Coronary artery (tissue), 2 donors: ENCODE data around the gene RAB3B.

Experiments used
- DNase-seq: peaks from one replicate; pipeline ENCODE4 v3.0.0-alpha.2; 2017; ENCODE audit warnings: low spot score
- H3K27ac ChIP-seq, 2 donors: fragments of 200-600 bp; sonication (generic); one replicate each; pipeline ENCODE4 v1.5.1; 2016 to 2019
- H3K4me3 ChIP-seq: fragments of 200-600 bp; sonication (generic); 2 replicates; pipeline ENCODE4 v1.5.1; 2016; ENCODE audit warnings: mild to moderate bottlenecking, moderate library complexity
- CTCF ChIP-seq: fragments of 200-600 bp; sonication (generic); IDR thresholded peaks from one replicate; pipeline ENCODE4 v1.5.1; 2019; ENCODE audit warnings: antibody characterized with exemption

RAB3B gene

DNA sequence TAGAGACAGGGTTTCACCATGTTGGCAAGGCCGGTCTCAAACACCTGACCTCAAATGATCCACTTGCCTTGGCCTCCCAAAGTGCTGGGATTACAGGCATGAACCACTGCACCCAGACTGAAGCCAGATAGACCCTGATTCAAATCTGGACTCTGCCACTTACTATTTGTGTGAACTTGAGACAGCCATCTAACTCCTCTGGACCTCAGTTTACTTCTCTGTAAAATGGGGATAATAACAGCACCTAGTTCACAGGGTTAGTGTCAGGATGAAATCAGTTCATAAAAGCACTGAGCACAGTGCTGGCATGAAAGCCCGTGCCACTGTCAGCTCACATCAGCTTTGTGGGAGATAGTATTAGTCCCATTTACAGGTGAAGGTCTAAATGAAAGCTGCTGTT lies 28.5 kb downstream of the RAB3B start:
- Histone ChIP-seq H3K27ac (no peak overlapping the region), H3K4me3 (no peak overlapping the region)
- TF ChIP-seq CTCF, result no peak
- no peak for DNase-seq

DNA sequence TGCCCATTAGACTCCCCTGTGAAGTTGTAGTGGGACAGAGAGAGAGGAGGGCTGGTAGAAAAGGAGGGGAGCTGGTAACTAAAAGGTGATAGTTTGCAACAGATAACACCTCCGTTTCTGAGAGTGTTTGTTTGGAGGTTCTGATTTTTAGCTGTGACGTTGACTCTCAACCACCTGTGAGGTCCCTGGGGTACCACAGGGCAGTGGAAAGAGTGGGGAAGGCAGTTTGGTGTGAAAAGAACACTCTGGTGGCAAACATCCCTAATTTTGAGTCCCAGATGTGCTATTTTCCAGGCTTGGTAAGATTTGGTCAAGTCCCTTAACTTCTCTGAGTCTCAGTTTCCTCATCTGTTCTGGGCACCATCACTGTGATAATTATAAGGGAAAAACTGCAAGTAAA lies 29.3 kb downstream of the RAB3B start:
- no peak overlapping the region for H3K4me3 ChIP-seq
- no peak for TF ChIP-seq CTCF
- DNase-seq, result no peak
- no peak overlapping the region for H3K27ac ChIP-seq

DNA sequence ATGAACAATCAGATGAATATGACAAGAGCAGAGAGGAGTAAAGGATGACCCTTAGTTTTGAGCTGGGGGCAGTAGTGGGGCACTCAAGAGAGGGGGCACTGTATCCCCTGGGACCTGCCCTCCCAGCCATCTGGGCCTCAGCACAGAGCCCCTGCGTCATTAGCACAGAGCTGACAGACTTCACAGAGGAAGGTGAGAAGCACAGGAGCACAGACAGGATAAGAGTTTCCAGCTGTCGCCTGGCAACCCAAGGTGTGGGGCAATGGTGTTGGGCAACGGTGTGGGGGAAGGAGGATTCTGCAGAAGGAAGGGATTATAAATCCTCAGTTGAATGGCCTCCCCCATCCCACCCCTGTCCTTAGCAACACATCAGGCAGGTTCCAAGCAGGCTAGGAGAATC lies 30.2 kb downstream of the RAB3B start:
- DNase-seq, result no peak
- no peak overlapping the region for H3K27ac ChIP-seq
- no peak for TF ChIP-seq CTCF
- H3K4me3 ChIP-seq, result no peak overlapping the region

DNA sequence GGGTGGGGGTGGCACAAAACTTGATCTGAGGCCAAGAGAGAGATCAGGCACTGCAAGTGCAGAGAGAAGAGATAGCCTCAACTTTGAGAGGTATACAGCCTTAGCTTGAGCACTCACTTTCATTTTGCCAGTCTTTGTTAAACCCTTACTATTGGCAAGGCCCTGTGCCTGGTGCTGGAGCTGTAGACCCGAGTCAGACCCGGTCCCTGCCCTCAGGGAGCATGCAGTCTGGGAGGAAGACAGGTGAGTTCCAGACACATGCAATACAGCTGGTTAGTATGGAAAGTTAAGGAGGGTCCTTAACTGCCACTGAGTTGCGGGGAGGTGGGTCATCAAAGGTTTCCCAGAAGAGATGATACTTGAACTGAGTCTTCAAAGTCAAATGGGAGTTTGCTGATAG lies 31.7 kb downstream of the RAB3B start:
- Histone ChIP-seq H3K4me3 (no peak overlapping the region), H3K27ac (no peak overlapping the region)
- no peak for DNase-seq
- no peak for TF ChIP-seq CTCF

DNA sequence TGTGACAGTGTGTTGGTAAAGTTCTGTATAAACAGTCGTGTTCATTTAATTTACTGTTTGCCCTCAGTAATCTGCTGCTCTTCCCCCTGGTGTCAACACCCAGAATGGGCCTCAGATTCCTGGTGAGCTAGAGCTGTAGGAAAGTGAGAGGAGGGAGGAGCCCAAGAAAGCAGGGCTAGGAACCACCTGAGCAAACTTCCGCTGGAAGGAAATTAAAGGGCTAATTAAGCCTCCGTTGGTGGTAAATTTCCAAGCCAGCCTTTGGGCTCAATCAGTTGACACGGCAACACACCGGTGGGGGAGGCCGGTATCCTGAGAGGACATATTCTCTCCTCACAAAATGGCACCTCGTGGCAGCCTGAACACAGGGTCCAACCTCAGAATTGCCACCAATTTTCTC lies 32.9 kb downstream of the RAB3B start:
- DNase-seq, result no peak
- no peak for TF ChIP-seq CTCF
- Histone ChIP-seq H3K4me3 (no peak overlapping the region), H3K27ac (no peak overlapping the region)

GRCh38 chr1:51956528-51957509 lies 33.7 kb downstream of the RAB3B start:
- Histone ChIP-seq H3K27ac (no peak overlapping the region), H3K4me3 (no peak overlapping the region)
- TF ChIP-seq CTCF, result no peak
- DNase-seq, result no peak
